Measurements from ENCODE around the gene TMEM40.
"Not testable (repeated sequence)": the region's sequence is repeated elsewhere in the genome, so short reads cannot be mapped to it uniquely, and the experiment has no call there.

Gene TMEM40

DNA sequence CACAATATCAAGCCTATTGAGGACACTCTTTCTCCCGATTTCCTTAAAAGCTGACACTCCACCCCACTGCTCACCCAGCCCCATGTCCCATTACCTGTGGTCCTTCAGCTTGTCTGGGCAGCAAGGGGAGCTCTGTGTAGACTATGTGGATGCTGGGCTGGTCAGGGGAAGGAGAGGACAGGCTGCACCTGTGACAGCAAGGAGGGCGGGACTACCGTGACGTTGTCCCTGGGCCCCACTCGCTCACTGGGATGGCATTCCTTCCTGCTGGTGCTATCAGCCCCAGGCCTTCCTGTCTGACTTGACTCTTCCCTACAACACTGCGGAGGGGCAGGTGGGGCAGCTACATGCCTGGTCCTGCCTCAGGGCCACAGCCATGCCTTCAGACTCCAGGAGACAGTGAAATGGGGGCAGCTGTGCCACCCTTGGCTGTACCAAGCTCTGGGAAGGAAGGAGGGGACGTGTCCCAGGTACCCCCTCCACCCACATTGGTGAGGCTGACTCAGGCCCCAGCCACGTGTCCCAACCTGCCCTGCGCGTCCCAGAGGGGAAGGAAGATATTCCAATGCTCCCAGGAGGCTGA is at the start of gene TMEM40:
Gene TMEM40 (minus strand): TSS at position 163 of the 583 bp plus-strand sequence. CDS start 9,427 bp downstream, outside the sequence.
- no peak for DNase-seq

DNA sequence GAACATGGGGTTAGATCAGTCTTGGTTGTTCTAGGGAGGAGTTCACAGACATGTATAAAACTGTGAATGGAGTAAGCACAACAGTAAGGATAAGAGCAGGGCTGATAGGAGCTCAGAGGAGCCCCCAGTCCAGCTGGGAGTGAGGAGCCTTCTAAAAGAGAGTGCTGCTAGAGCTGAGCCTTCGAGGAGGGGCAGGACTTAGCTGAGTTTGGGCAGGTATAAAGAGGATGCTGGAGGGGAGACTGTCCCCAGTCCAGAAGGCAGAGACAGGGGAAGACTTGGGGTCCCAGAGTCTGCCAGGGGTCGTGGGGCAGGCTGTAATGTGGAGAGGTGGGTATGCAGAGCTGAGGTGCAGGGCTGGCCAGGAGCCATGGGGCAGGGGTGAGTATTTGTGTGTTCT is 49.5 kb upstream of the TMEM40 start:
- no peak for DNase-seq

GRCh38 chr3:12807601-12808359 is 48.7 kb upstream of the TMEM40 start:
- no peak for DNase-seq

DNA sequence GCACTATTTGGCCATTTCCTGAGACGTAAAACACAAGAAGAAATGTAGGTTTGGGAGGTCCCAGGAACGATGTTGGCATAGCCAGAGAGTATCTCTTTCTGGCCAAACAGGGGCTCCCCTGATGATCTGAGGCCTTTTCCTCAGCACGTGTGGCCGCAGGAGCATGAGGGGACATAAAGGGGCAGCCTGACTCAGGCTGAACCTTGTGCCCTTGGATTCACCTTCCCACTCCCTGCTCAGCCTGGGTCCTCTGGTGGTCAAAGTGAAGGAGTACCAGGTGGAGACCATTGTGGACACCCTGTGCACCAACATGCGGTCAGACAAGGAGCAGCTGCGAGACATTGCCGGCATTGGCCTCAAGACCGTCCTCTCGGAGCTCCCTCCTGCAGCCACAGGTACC is 48.0 kb upstream of the TMEM40 start:
- no peak for DNase-seq

DNA sequence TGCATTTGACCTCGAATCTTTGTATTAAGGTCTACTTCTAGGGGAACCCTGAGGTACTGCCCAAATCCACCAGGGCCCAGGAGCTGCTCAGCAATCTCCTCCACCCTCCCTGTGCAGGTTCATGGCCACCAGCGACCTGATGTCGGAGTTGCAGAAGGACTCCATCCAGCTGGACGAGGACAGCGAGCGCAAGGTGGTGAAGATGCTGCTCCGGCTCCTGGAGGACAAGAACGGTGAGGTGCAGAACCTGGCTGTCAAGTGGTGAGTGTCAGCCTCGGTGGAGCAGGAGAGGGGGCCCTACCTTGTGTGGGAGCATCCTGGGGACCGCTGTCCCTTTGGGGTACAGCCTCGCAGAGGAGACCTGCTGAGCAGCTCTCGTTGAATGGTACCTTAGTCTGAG is 44.3 kb upstream of the TMEM40 start:
- no peak for DNase-seq

DNA sequence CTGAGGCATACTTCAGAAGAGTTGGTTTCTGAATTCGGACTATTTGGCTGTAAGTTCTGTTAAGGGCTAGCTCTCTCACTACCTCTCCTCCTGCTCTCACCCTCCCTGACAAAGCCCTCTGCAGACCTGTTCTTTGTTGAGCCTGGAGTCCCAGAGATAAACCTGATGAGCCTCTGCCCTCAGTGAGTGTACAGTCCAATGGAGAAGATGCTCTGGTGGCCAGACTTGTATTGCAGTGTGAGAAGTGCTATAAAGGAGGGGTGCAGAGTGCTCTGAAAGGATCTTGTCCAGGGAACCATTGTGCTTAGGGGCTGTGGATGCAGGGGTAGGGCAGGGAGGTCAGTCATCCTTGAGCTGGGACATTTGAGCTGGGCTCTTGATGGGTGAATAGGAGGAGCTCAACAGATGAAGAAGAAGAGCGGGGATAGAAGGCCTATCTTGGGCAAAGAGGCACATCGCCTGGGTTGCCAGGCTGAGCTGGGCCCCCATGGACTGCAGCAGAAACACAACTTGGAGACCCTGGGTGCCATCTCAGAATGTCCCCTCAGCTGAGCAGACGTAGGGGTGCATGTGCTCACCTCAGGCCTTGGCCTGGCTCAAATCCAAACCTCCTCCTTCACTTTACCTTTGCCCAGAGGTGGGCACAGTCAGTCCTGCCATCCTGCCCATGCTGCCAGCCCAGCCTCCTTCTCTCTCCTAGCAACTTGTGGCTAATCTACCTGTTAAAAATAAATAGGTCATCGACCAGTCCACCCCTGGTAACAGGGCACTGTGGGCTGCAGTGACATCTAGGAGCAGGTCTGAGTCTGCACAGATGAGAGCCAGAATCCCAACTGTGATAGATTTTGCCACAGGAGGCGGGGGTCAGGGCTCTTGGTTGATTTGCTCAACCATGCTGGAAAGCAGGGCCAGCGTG is 40.7 kb upstream of the TMEM40 start:
- no peak for DNase-seq

DNA sequence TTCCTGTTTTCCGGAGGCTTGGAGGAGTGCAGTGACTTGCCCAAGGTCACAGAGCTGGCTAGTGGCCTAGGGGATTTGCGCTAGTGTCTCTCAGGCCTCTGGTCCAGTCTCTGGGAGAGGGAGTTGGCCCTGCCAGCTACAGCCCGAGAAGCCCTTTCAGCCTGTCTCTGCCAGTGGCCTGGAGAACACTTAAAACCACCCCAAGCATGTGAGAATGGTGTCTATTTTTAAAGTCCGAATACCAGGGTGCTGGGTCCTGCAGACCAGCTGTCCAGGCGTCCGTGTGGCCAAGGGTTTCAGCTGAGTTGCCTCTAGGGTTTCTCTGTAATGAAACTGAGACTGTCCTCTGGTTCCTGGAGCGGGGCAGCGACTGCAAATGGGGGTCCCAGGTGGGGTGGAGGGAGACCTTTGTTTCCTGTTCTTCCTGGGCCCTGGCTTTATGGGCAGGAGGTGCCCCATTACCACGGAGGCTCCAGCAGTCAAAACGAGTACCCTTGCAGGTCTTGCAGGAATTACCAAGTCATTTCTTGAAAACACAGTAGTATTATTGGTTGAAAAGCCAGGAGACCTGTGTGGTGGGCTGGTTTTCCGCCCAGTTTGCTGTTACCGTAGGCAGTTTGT is 39.6 kb upstream of the TMEM40 start:
- DNase-seq = no peak

GRCh38 chr3:12797892-12798558 is 39.0 kb upstream of the TMEM40 start:
- no peak for DNase-seq

DNA sequence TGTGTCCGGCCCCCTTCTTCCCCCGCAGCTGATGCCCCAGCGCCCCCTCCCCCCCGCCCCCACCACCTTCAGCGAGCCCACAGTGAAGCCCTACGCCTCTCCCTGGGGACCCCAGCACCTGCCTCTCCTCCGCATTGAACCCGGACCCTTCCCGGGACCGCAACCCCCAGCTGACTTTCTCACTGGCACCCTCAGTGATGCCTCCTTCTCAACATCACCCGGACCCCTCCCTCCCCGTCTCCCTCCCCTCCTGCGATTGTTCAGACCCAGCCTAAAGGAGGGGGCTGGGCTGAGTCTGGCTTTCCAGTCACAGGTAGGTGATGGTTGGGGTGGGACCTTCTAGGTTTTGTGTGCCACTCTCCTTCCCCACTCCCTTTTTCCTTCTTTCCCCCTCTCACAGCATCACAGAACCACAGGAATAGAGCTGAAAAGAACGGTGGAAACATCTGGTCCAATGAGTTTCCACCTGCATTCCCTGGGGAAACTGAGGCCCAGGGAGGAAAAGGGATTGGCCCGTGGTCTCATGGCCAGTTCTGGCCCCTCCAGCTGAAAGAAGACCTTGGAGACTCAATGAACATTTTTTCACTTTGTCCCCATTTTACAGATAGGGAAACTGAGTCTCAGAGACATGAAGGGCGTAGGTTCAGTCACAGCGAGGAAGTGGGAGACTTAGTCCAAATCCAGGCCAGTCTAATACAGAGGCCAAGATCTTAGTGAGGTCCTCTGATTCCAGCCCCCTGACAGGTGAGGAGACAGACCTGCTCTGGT is 38.2 kb upstream of the TMEM40 start:
- peak; percentile 3 for DNase-seq

GRCh38 chr3:12796171-12797123 is 37.4 kb upstream of the TMEM40 start, which contains the start of gene CAND2:
CAND2 (plus strand) TSS chr3:12796680; CDS start chr3:12796721, 41 bp downstream.
- peak; percentile 30 for DNase-seq

- DNase-seq = no peak
Observed at GRCh38 chr3:12793701-12794100, 34.6 kb upstream of the TMEM40 start.

DNA sequence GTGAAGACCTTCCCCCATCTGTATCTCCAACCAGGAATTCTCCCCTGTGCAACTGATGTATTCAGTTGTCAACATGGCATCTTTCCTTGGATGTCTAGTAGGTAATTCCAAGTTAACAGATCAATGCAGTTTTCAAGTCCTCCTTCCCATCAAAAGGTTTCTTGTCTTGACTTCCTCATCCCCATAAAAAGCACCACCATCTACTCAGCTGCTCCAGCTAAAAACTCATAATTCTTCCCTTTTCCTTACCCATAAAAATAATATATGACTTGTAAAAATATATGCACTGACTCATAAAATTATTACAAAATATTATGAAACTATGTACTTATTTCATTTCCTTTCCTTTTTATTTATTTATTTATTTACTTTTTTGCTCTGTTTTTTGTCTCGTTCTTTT is 32.4 kb upstream of the TMEM40 start:
- DNase-seq = no peak

- DNase-seq = not testable (repeated sequence)
Observed at GRCh38 chr3:12787967-12788690, 29.1 kb upstream of the TMEM40 start.

- peak; percentile 28 for DNase-seq
Observed at GRCh38 chr3:12787346-12787745, 28.3 kb upstream of the TMEM40 start.

GRCh38 chr3:12785096-12785495 is 26.0 kb upstream of the TMEM40 start:
- DNase-seq = no peak

DNA sequence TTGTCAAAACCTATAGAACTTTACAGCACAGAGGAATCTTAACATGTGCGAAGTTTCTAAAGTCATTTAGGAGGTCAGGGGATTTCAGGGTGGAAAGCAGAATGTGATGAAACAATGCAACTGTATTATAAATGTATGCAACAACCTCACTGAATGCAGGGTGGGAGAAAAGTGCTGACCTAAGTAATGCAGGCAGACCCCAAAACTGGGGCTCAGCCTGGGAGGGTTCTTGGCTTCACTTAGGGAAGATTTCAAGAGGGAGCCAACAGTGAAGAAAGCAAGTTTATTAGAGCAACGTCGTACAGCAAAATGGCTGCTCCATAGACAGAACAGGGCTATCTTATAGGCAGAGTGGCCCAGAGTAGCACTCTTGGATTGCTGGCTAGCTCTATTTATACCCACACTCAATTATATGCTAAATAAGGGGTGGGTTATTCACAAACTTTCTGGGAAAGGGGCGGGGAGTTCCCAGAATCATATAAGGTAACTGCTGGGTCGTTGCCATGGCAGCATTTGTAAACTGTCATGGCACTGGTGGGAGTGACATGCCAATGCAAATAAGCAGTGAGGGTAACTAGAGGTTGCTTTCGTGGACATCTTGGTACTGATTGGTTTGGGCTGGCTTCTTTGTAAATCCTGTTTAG is 23.2 kb upstream of the TMEM40 start:
- DNase-seq = no peak

DNA sequence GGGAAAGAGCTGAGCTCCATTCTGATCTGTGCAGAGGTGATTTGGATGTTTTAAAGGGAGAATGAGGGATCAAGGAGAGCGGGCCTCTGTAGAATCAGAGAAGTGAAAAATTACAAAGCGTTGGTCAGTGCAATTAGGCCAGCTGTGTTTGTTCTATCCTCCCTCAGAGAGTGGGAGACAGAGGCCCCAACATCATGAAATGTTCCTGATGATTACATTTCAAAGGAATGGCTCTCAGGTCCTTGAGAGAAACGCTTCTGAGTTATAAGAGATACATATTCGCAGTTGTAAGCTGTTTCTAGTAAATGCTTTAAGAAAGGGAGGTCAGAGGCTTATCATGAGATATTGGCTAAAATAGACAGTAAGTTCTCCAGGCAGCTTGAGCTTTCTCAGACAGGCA is 21.7 kb upstream of the TMEM40 start:
- DNase-seq = no peak

DNA sequence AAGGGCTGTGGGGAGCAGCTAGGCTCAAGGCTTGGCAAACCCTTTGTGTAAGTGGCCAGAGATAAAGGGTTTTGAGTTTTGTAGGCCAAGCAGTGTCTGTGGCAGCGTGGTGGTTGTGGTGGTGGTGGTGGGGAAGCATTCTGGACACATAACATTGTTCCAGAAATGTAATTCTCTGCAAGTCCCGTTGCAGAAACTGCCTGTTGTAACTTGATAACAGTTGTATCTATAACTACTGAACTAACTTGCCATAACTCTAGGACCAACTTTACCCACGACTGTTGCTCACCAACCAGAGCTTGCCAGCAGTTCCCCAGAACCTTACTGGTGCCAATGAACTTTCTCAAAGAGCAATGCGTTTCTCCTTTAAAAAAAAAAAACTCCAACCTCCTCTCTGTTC is 18.1 kb upstream of the TMEM40 start:
- no peak for DNase-seq

- DNase-seq = not testable (repeated sequence)
Observed at GRCh38 chr3:12775970-12776369, 16.9 kb upstream of the TMEM40 start.
